WTC11 (cell line): ENCODE measurements around the gene FADS6.
"Not testable (repeated sequence)": the region's sequence is repeated elsewhere in the genome, so short reads cannot be mapped to it uniquely, and the experiment has no call there.

Experiments used
- FOXK1 ChIP-seq: sonication (generic); formaldehyde crosslinking; IDR thresholded peaks from 2 replicates; pipeline ENCODE4 v1.8.0; 2022; ENCODE audit warnings: mild to moderate bottlenecking, moderate library complexity, missing genetic modification reagents
- FOXP1 ChIP-seq: sonication (generic); formaldehyde crosslinking; IDR thresholded peaks from 2 replicates; pipeline ENCODE4 v1.8.0; 2022; ENCODE audit warnings: missing genetic modification reagents, mild to moderate bottlenecking, moderate library complexity, borderline replicate concordance
- ZBTB21 ChIP-seq: sonication (generic); formaldehyde crosslinking; IDR thresholded peaks from 2 replicates; pipeline ENCODE4 v1.8.1; 2023; ENCODE audit warnings: mild to moderate bottlenecking, missing genetic modification reagents, borderline replicate concordance
- ZNF219 ChIP-seq: sonication (generic); formaldehyde crosslinking; IDR thresholded peaks from 2 replicates; pipeline ENCODE4 v1.8.0; 2023; ENCODE audit warnings: missing genetic modification reagents, mild to moderate bottlenecking, borderline replicate concordance
- ZNF263 ChIP-seq: sonication (generic); formaldehyde crosslinking; IDR thresholded peaks from 2 replicates; pipeline ENCODE4 v1.8.1; 2022; ENCODE audit warnings: low read depth, mild to moderate bottlenecking, moderate library complexity, missing genetic modification reagents
- ZNF317 ChIP-seq: sonication (generic); formaldehyde crosslinking; IDR thresholded peaks from 2 replicates; pipeline ENCODE4 v1.8.1; 2023; ENCODE audit warnings: low read depth, mild to moderate bottlenecking, moderate library complexity, missing genetic modification reagents, borderline replicate concordance
- TF ChIP-seq, protein P1 (sequence below): sonication (generic); formaldehyde crosslinking; IDR thresholded peaks from 2 replicates; pipeline ENCODE4 v1.8.0; 2022; ENCODE audit warnings: mild to moderate bottlenecking, missing genetic modification reagents
- TF ChIP-seq, protein P2 (sequence below): sonication (generic); formaldehyde crosslinking; IDR thresholded peaks from 2 replicates; pipeline ENCODE4 v1.8.0; 2022; ENCODE audit warnings: mild to moderate bottlenecking, missing genetic modification reagents
- TF ChIP-seq, protein P3 (sequence below): fragments of 200-600 bp; IDR thresholded peaks from 2 replicates; pipeline ENCODE4 v1.8.0; 2022; ENCODE audit warnings: antibody characterized with exemption
- TF ChIP-seq, protein P4 (sequence below): sonication (generic); formaldehyde crosslinking; IDR thresholded peaks from 2 replicates; pipeline ENCODE4 v1.8.1; 2022; ENCODE audit warnings: missing genetic modification reagents, borderline replicate concordance
- TF ChIP-seq, protein P5 (sequence below): sonication (generic); formaldehyde crosslinking; conservative IDR thresholded peaks from 2 replicates; pipeline ENCODE4 v1.8.1; 2022; ENCODE audit warnings: mild to moderate bottlenecking, missing genetic modification reagents
- TF ChIP-seq, protein P6 (sequence below): sonication (generic); formaldehyde crosslinking; IDR thresholded peaks from 2 replicates; pipeline ENCODE4 v1.8.1; 2023; ENCODE audit warnings: mild to moderate bottlenecking, missing genetic modification reagents, moderate library complexity

DNA sequence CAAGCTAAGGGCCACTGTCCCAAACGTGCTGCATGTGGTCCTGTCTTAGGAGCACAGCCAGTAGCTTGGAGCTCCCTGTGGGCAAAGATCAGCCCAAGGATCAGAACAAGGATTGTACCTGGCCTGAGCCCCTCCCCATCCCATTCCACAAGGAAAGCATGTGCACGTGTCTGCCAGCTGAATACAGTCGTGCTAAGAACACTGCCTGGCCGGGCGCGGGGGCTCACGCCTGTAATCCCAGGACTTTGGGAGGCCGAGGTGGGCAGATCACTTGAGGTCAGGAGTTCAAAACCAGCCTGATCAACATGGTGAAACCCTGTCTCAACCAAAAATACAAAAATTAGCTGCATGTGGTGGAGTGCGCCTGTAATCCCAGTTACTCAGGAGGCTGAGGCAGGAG lies 23.4 kb downstream of the FADS6 start:
- TF ChIP-seq, protein P1, sequence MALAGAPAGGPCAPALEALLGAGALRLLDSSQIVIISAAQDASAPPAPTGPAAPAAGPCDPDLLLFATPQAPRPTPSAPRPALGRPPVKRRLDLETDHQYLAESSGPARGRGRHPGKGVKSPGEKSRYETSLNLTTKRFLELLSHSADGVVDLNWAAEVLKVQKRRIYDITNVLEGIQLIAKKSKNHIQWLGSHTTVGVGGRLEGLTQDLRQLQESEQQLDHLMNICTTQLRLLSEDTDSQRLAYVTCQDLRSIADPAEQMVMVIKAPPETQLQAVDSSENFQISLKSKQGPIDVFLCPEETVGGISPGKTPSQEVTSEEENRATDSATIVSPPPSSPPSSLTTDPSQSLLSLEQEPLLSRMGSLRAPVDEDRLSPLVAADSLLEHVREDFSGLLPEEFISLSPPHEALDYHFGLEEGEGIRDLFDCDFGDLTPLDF, result not testable (repeated sequence)
- TF ChIP-seq, protein P2, sequence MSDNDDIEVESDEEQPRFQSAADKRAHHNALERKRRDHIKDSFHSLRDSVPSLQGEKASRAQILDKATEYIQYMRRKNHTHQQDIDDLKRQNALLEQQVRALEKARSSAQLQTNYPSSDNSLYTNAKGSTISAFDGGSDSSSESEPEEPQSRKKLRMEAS (CRISPR knock-in tag), result not testable (repeated sequence)
- TF ChIP-seq, protein P3, sequence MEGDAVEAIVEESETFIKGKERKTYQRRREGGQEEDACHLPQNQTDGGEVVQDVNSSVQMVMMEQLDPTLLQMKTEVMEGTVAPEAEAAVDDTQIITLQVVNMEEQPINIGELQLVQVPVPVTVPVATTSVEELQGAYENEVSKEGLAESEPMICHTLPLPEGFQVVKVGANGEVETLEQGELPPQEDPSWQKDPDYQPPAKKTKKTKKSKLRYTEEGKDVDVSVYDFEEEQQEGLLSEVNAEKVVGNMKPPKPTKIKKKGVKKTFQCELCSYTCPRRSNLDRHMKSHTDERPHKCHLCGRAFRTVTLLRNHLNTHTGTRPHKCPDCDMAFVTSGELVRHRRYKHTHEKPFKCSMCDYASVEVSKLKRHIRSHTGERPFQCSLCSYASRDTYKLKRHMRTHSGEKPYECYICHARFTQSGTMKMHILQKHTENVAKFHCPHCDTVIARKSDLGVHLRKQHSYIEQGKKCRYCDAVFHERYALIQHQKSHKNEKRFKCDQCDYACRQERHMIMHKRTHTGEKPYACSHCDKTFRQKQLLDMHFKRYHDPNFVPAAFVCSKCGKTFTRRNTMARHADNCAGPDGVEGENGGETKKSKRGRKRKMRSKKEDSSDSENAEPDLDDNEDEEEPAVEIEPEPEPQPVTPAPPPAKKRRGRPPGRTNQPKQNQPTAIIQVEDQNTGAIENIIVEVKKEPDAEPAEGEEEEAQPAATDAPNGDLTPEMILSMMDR, result not testable (repeated sequence)
- TF ChIP-seq, protein P4, sequence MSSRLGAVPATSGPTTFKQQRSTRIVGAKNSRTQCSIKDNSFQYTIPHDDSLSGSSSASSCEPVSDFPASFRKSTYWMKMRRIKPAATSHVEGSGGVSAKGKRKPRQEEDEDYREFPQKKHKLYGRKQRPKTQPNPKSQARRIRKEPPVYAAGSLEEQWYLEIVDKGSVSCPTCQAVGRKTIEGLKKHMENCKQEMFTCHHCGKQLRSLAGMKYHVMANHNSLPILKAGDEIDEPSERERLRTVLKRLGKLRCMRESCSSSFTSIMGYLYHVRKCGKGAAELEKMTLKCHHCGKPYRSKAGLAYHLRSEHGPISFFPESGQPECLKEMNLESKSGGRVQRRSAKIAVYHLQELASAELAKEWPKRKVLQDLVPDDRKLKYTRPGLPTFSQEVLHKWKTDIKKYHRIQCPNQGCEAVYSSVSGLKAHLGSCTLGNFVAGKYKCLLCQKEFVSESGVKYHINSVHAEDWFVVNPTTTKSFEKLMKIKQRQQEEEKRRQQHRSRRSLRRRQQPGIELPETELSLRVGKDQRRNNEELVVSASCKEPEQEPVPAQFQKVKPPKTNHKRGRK (CRISPR knock-in tag), result not testable (repeated sequence)
- TF ChIP-seq ZNF263 (CRISPR knock-in tag); FOXP1 (CRISPR knock-in tag); ZNF317; ZBTB21; ZNF219; FOXK1 (CRISPR knock-in tag): not testable (repeated sequence)
- TF ChIP-seq, protein P5, sequence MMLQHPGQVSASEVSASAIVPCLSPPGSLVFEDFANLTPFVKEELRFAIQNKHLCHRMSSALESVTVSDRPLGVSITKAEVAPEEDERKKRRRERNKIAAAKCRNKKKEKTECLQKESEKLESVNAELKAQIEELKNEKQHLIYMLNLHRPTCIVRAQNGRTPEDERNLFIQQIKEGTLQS (CRISPR knock-in tag), result not testable (repeated sequence)
- TF ChIP-seq, protein P6, sequence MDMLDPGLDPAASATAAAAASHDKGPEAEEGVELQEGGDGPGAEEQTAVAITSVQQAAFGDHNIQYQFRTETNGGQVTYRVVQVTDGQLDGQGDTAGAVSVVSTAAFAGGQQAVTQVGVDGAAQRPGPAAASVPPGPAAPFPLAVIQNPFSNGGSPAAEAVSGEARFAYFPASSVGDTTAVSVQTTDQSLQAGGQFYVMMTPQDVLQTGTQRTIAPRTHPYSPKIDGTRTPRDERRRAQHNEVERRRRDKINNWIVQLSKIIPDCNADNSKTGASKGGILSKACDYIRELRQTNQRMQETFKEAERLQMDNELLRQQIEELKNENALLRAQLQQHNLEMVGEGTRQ, result not testable (repeated sequence)
